ENCODE results near the gene DSCAML1. TPM values are rescaled to one million over a fixed set of nuclear protein-coding genes. Genes with fewer than 3 reads are reported as not detected.

Gene DSCAML1
- total RNA-seq, 1 donor from 2014 or later: 6.1 TPM

DNA sequence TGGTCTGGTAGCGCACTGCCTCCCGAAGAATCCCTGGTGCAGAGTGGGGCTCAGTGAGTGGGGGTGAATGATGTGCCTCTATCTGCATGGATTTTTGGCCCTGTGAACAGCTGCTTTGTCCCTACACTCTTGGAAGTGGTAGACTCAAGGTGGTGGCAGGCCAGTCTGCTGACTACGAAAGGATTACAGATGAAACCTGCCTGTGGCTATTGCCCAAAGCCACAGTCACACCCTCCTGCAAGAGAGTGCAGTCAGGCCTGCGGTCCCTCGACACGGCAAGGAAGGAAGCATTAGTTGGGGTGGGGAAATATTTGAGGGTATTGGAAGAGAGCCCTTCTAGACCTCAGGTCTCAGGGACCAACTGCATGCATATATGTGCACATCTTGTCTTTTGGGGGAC is 63.7 kb downstream of the DSCAML1 start:
- FAIRE-seq (no peak), DNase-seq (ENCODE audit: low spot score in 2 of 2) (no peak)

DNA sequence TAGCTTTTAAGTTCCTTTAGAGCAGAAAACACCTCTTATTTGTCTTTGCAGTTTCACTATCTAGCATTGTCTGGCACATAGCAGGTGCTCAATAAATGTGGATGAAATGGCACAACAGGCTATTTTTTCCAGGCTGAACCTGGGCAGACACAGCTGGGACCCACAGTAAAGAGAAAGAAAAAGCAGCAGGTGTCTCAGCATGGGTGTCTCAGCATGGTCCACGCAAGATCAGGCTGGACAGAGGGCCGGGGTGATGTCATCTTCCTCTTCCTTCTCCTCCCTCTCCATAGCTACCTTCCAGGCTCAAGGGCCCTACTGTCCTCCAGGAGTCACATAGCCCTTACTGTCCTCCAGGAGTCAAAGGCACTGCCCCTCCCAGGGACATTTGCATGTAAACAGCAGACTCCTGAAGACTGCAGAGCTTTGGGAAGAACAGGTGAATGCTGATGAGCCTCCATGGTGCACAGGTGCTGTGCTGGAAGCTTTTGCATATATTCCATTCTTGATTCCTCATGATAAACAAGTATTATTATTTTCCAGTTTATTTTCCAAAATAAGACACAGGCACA is 65.2 kb downstream of the DSCAML1 start:
- FAIRE-seq (no peak), DNase-seq (ENCODE audit: low spot score in 2 of 2) (no peak)

- DNase-seq (ENCODE audit: low spot score in 2 of 2) (no peak), FAIRE-seq (no peak)
These were observed 66.7 kb downstream of the DSCAML1 start for GRCh38 chr11:117730208-117730800.

- DNase-seq (ENCODE audit: low spot score in 2 of 2): no peak
- FAIRE-seq: no peak
These were observed 71.8 kb downstream of the DSCAML1 start for GRCh38 chr11:117725048-117725734.

- FAIRE-seq (no peak), DNase-seq (ENCODE audit: low spot score in 2 of 2) (no peak)
These were observed 72.4 kb downstream of the DSCAML1 start for GRCh38 chr11:117724621-117725020.

- DNase-seq (ENCODE audit: low spot score in 2 of 2) (no peak), FAIRE-seq (no peak)
These were observed 72.9 kb downstream of the DSCAML1 start for GRCh38 chr11:117724104-117724503.

- no peak for DNase-seq (ENCODE audit: low spot score in 2 of 2)
- no peak for FAIRE-seq
These were observed 73.6 kb downstream of the DSCAML1 start for GRCh38 chr11:117723277-117724024.

GRCh38 chr11:117722082-117722481 is 74.9 kb downstream of the DSCAML1 start:
- DNase-seq (ENCODE audit: low spot score in 2 of 2) (no peak), FAIRE-seq (no peak)

DNA sequence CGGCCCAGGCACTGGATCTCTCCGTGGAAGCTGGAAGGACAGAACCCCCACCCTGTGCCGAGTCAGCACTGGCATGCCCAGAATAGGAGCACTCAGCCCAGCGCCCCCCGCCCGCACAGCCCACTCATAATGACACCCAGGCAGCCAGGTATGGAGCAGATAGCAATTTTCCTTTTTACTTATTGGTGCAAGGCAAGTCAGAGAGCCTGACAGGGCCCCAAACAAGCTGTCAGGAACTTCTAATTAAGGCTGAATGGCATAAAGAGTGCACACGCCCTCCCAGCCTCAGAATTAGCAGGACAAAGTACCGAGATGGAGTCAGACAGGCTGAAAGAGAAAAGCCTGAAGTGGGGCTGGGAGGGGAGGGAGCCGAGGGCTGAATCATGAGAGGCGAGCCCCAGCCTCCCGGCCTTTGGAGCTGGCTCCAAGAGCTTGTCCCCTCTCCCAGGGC is 76.9 kb downstream of the DSCAML1 start:
- DNase-seq (ENCODE audit: low spot score in 2 of 2) (no peak), FAIRE-seq (no peak)

DNA sequence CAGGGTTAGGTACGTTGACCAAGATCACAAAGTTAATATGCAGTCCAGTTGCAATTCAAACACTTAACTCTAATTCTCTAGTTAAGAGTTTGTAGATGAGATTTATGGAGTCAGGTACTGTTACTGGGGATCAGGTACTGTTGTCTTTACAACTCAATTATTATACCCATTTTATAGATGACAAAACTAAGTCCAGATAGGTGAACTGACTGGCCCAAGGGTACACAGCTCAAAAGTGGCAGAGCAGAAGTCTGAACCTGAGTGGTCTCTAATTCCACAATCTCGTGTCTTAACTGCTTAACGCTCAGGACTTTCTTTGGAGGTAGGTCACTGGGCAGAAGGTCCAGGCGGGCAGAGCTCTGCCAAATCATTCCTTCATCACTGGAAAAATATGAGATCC is 77.5 kb downstream of the DSCAML1 start:
- DNase-seq (ENCODE audit: low spot score in 2 of 2) (no peak), FAIRE-seq (no peak)

- FAIRE-seq: no peak
- DNase-seq (ENCODE audit: low spot score in 2 of 2): peak; percentile 19 to 44
These were observed 79.3 kb downstream of the DSCAML1 start for GRCh38 chr11:117717485-117718314.

DNA sequence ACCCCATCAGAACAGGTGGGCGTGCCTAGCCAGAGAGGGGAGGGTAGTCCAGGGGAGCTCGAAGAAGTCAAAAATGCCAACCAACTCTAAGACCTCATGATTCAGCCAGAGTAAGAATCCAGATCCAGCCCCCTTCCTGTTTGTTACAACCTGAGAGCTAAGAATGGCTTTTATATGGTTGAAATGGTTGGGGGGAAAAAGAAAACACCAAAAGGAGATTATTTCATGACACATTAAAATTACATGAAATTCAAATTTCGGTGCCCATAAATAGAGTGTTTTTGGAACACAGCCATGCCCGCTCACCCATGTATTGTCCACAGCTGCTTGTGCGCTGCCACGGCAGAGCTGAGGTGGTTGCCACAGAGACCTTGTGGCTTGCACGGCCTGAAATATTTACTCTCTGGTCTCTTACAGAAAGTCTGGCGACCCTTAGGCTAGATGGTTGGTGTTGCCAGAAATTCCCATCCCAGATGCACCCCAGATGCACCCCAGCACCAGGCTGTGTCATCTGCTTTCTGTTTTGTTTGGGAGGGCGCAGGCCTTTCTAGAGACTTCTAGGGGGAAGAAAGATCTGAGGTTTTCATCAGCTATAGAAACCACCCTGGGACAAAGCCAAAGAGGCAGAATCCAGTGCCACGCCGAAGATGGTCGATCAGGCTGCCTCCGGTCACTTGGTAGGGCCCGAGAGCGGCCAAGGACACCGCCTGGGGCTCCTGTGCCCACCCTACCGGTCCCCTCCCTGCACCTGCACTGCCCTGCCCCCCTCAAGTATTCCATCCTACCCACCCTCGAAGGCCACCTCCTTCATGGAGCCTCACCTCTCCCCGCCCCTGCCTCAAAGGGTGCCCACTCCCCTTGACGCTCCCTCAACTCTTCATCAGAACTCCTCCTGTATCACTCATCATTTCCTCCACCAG is 80.2 kb downstream of the DSCAML1 start:
- FAIRE-seq (no peak), DNase-seq (ENCODE audit: low spot score in 2 of 2) (no peak)

GRCh38 chr11:117715801-117716200 is 81.2 kb downstream of the DSCAML1 start:
- no peak for FAIRE-seq
- no peak for DNase-seq (ENCODE audit: low spot score in 2 of 2)

- no peak for DNase-seq (ENCODE audit: low spot score in 2 of 2)
- FAIRE-seq: no peak
These were observed 83.5 kb downstream of the DSCAML1 start for GRCh38 chr11:117713538-117713991.

GRCh38 chr11:117712530-117712929 is 84.5 kb downstream of the DSCAML1 start:
- DNase-seq (ENCODE audit: low spot score in 2 of 2): no peak

DNA sequence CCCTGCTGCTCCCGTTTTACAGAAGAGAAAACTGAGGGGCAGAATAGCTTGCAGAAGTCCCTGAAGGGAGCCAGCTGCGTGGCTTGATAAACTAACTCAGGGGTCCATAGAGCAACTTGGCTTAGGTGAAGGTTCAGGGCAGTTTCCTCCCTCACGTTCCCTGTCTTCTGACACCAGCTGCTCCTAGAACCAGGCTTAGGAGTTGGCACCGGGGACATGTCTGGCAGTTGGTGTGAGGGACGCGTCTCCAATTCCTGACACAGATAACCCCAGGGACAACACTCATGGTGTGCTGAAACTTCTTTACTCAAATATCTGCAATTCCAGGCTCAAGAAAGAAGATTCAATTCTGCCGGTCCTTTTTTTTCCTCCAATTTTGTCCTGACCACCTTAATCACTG is 85.7 kb downstream of the DSCAML1 start:
- no peak for DNase-seq (ENCODE audit: low spot score in 2 of 2)
- FAIRE-seq: no peak

More at GRCh38 chr11:117712530-117712929, 84.5 kb downstream of the DSCAML1 start:
- FAIRE-seq: no peak

DNA sequence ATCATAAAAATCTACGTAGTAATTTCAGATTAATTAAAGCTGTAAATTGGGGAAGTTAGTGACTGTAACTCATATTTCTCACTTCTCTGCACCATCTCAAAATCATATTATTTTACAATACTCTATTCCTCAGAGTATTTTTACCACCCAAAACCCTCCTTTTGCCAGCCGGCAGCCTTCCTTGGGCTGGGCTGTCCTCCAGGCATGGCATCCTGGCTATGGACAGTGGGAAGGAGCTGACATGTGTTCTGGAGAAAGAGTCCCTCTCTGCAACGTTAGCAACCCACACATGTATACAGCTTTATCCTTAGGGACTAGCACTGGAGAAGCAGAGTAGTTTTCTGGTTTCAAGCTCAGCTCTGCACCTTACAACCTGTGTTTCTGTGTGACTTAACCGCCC is 86.8 kb downstream of the DSCAML1 start:
- no peak for DNase-seq (ENCODE audit: low spot score in 2 of 2)
- FAIRE-seq: no peak

- DNase-seq (ENCODE audit: low spot score in 2 of 2): no peak
These were observed 90.6 kb downstream of the DSCAML1 start for GRCh38 chr11:117706322-117706814.

GRCh38 chr11:117705866-117706265 is 91.2 kb downstream of the DSCAML1 start:
- FAIRE-seq: no peak

More at GRCh38 chr11:117706322-117706814, 90.6 kb downstream of the DSCAML1 start:
- FAIRE-seq: no peak

More at GRCh38 chr11:117705866-117706265, 91.2 kb downstream of the DSCAML1 start:
- DNase-seq (ENCODE audit: low spot score in 2 of 2): no peak
